Activated naive CD4-positive, alpha-beta T cell treated with anti-CD3 and anti-CD28 coated beads, Interleukin-2, amount 50 U/mL, for 24 hours (primary cell): ENCODE data around the gene MAP3K7.

ENCODE experiments used
- H3K27ac Mint-ChIP-seq: one replicate; pipeline ENCODE4 v1.8.0; 2021; ENCODE audit warnings: mild to moderate bottlenecking, mixed read lengths
- H3K27me3 Mint-ChIP-seq: one replicate; pipeline ENCODE4 v1.8.0; 2021; ENCODE audit warnings: mixed read lengths
- H3K36me3 Mint-ChIP-seq: one replicate; pipeline ENCODE4 v1.8.0; 2021; ENCODE audit warnings: mixed read lengths
- H3K4me1 Mint-ChIP-seq: one replicate; pipeline ENCODE4 v1.8.0; 2021; ENCODE audit warnings: mixed read lengths
- H3K4me3 Mint-ChIP-seq: one replicate; pipeline ENCODE4 v1.8.0; 2021; ENCODE audit warnings: mild to moderate bottlenecking, mixed read lengths
- H3K9me3 Mint-ChIP-seq: one replicate; pipeline ENCODE4 v1.8.0; 2021; ENCODE audit warnings: mixed read lengths

MAP3K7 gene

GRCh38 chr6:90547079-90547478 lies 39.8 kb downstream of the MAP3K7 start:
- no peaks in the 10 kb centered on the region for H3K9me3 Mint-ChIP-seq
- H3K36me3 Mint-ChIP-seq, result peaks cover 42% of the 10 kb centered on the region

GRCh38 chr6:90545448-90545847 lies 41.4 kb downstream of the MAP3K7 start:
- H3K27ac Mint-ChIP-seq, result no peak overlapping the region
- H3K4me3 Mint-ChIP-seq, result no peak overlapping the region
- H3K4me1 Mint-ChIP-seq, result no peaks in the 10 kb centered on the region
- H3K9me3 Mint-ChIP-seq, result no peaks in the 10 kb centered on the region
- peaks cover 39% of the 10 kb centered on the region for H3K36me3 Mint-ChIP-seq
- H3K27me3 Mint-ChIP-seq, result no peaks in the 10 kb centered on the region

More at GRCh38 chr6:90547079-90547478, 39.8 kb downstream of the MAP3K7 start:
- no peaks in the 10 kb centered on the region for H3K4me1 Mint-ChIP-seq
- H3K4me3 Mint-ChIP-seq, result no peak overlapping the region
- no peaks in the 10 kb centered on the region for H3K27me3 Mint-ChIP-seq
- no peak overlapping the region for H3K27ac Mint-ChIP-seq

GRCh38 chr6:90544741-90545140 lies 42.1 kb downstream of the MAP3K7 start:
- H3K4me3 Mint-ChIP-seq, result no peak overlapping the region
- no peak overlapping the region for H3K27ac Mint-ChIP-seq
- peaks cover 39% of the 10 kb centered on the region for H3K36me3 Mint-ChIP-seq
- no peaks in the 10 kb centered on the region for H3K4me1 Mint-ChIP-seq
- H3K27me3 Mint-ChIP-seq, result no peaks in the 10 kb centered on the region
- H3K9me3 Mint-ChIP-seq, result no peaks in the 10 kb centered on the region

- peak overlapping the region; percentile 70 for H3K27ac Mint-ChIP-seq
These were observed 42.8 kb downstream of the MAP3K7 start for GRCh38 chr6:90544081-90544480.

GRCh38 chr6:90541221-90541620 lies 45.7 kb downstream of the MAP3K7 start:
- no peak overlapping the region for H3K4me3 Mint-ChIP-seq
- H3K36me3 Mint-ChIP-seq, result peaks cover 21% of the 10 kb centered on the region
- no peaks in the 10 kb centered on the region for H3K9me3 Mint-ChIP-seq
- H3K27ac Mint-ChIP-seq, result no peak overlapping the region
- no peaks in the 10 kb centered on the region for H3K27me3 Mint-ChIP-seq
- no peaks in the 10 kb centered on the region for H3K4me1 Mint-ChIP-seq

More at GRCh38 chr6:90544081-90544480, 42.8 kb downstream of the MAP3K7 start:
- no peaks in the 10 kb centered on the region for H3K4me1 Mint-ChIP-seq
- H3K36me3 Mint-ChIP-seq, result peaks cover 39% of the 10 kb centered on the region
- H3K9me3 Mint-ChIP-seq, result no peaks in the 10 kb centered on the region
- H3K27me3 Mint-ChIP-seq, result no peaks in the 10 kb centered on the region
- no peak overlapping the region for H3K4me3 Mint-ChIP-seq

- no peak overlapping the region for H3K4me3 Mint-ChIP-seq
- no peak overlapping the region for H3K27ac Mint-ChIP-seq
- H3K4me1 Mint-ChIP-seq, result peaks cover under 1% of the 10 kb centered on the region
- peaks cover 10% of the 10 kb centered on the region for H3K36me3 Mint-ChIP-seq
- H3K9me3 Mint-ChIP-seq, result no peaks in the 10 kb centered on the region
- no peaks in the 10 kb centered on the region for H3K27me3 Mint-ChIP-seq
These were observed 48.4 kb downstream of the MAP3K7 start for GRCh38 chr6:90538278-90539046.

- Mint-ChIP-seq H3K4me3 (no peak overlapping the region), H3K27ac (no peak overlapping the region), H3K27me3 (no peaks in the 10 kb centered on the region), H3K36me3 (peaks cover 12% of the 10 kb centered on the region), H3K9me3 (no peaks in the 10 kb centered on the region), H3K4me1 (peaks cover 6% of the 10 kb centered on the region)
These were observed 49.1 kb downstream of the MAP3K7 start for GRCh38 chr6:90537723-90538258.

- no peaks in the 10 kb centered on the region for H3K9me3 Mint-ChIP-seq
- H3K4me1 Mint-ChIP-seq, result peaks cover 6% of the 10 kb centered on the region
- H3K27me3 Mint-ChIP-seq, result no peaks in the 10 kb centered on the region
- no peak overlapping the region for H3K27ac Mint-ChIP-seq
- peaks cover 10% of the 10 kb centered on the region for H3K36me3 Mint-ChIP-seq
- no peak overlapping the region for H3K4me3 Mint-ChIP-seq
These were observed 49.8 kb downstream of the MAP3K7 start for GRCh38 chr6:90537027-90537426.

- Mint-ChIP-seq H3K4me1 (peaks cover 6% of the 10 kb centered on the region), H3K4me3 (no peak overlapping the region), H3K27ac (no peak overlapping the region), H3K9me3 (no peaks in the 10 kb centered on the region), H3K27me3 (no peaks in the 10 kb centered on the region), H3K36me3 (peaks cover 10% of the 10 kb centered on the region)
These were observed 50.4 kb downstream of the MAP3K7 start for GRCh38 chr6:90536520-90536919.

GRCh38 chr6:90534337-90535025 lies 52.4 kb downstream of the MAP3K7 start:
- Mint-ChIP-seq H3K9me3 (no peaks in the 10 kb centered on the region), H3K27me3 (no peaks in the 10 kb centered on the region), H3K4me3 (no peak overlapping the region), H3K4me1 (peaks cover 6% of the 10 kb centered on the region), H3K36me3 (peaks cover 8% of the 10 kb centered on the region), H3K27ac (no peak overlapping the region)

GRCh38 chr6:90533615-90534336 lies 53.1 kb downstream of the MAP3K7 start:
- Mint-ChIP-seq H3K27me3 (no peaks in the 10 kb centered on the region), H3K4me1 (peaks cover 6% of the 10 kb centered on the region), H3K27ac (no peak overlapping the region), H3K9me3 (no peaks in the 10 kb centered on the region), H3K4me3 (no peak overlapping the region), H3K36me3 (peaks cover 9% of the 10 kb centered on the region)

- no peak overlapping the region for H3K27ac Mint-ChIP-seq
These were observed 56.0 kb downstream of the MAP3K7 start for GRCh38 chr6:90530882-90531281.

GRCh38 chr6:90525421-90525820 lies 61.5 kb downstream of the MAP3K7 start:
- H3K27ac Mint-ChIP-seq, result no peak overlapping the region
- H3K27me3 Mint-ChIP-seq, result no peaks in the 10 kb centered on the region
- H3K4me3 Mint-ChIP-seq, result no peak overlapping the region
- H3K9me3 Mint-ChIP-seq, result no peaks in the 10 kb centered on the region
- no peaks in the 10 kb centered on the region for H3K4me1 Mint-ChIP-seq
- peaks cover 20% of the 10 kb centered on the region for H3K36me3 Mint-ChIP-seq

More at GRCh38 chr6:90530882-90531281, 56.0 kb downstream of the MAP3K7 start:
- Mint-ChIP-seq H3K4me3 (no peak overlapping the region), H3K9me3 (no peaks in the 10 kb centered on the region), H3K36me3 (peaks cover 8% of the 10 kb centered on the region), H3K27me3 (no peaks in the 10 kb centered on the region), H3K4me1 (peaks cover 6% of the 10 kb centered on the region)

GRCh38 chr6:90523779-90524310 lies 63.0 kb downstream of the MAP3K7 start:
- no peak overlapping the region for H3K27ac Mint-ChIP-seq
- H3K4me1 Mint-ChIP-seq, result no peaks in the 10 kb centered on the region
- no peaks in the 10 kb centered on the region for H3K9me3 Mint-ChIP-seq
- H3K4me3 Mint-ChIP-seq, result no peak overlapping the region
- H3K27me3 Mint-ChIP-seq, result no peaks in the 10 kb centered on the region
- H3K36me3 Mint-ChIP-seq, result peaks cover 17% of the 10 kb centered on the region

- no peaks in the 10 kb centered on the region for H3K9me3 Mint-ChIP-seq
- no peak overlapping the region for H3K4me3 Mint-ChIP-seq
- no peak overlapping the region for H3K27ac Mint-ChIP-seq
- H3K27me3 Mint-ChIP-seq, result no peaks in the 10 kb centered on the region
- H3K36me3 Mint-ChIP-seq, result peaks cover 15% of the 10 kb centered on the region
- H3K4me1 Mint-ChIP-seq, result no peaks in the 10 kb centered on the region
These were observed 64.9 kb downstream of the MAP3K7 start for GRCh38 chr6:90521955-90522354.
